Measurements from ENCODE around the gene QRFP. TPM values are rescaled to one million over a fixed set of nuclear protein-coding genes. Genes with fewer than 3 reads are reported as not detected.
A peak's percentile ranks its signal among the peaks of the same experiment; 100 is the strongest.

QRFP gene
- total RNA-seq, 4 donors from 2014 or later, result not detected

GRCh38 chr9:130870491-130871381, 25.9 kb downstream of the QRFP start:
- H3K27ac ChIP-seq, result no peak overlapping the region
- TF ChIP-seq POLR2AphosphoS5 (IDR thresholded peaks at IDR 0.05) (no peak), EP300 (IDR thresholded peaks at IDR 0.05) (no peak), POLR2A (IDR thresholded peaks at IDR 0.05) (no peak)
- TF ChIP-seq, protein P1, sequence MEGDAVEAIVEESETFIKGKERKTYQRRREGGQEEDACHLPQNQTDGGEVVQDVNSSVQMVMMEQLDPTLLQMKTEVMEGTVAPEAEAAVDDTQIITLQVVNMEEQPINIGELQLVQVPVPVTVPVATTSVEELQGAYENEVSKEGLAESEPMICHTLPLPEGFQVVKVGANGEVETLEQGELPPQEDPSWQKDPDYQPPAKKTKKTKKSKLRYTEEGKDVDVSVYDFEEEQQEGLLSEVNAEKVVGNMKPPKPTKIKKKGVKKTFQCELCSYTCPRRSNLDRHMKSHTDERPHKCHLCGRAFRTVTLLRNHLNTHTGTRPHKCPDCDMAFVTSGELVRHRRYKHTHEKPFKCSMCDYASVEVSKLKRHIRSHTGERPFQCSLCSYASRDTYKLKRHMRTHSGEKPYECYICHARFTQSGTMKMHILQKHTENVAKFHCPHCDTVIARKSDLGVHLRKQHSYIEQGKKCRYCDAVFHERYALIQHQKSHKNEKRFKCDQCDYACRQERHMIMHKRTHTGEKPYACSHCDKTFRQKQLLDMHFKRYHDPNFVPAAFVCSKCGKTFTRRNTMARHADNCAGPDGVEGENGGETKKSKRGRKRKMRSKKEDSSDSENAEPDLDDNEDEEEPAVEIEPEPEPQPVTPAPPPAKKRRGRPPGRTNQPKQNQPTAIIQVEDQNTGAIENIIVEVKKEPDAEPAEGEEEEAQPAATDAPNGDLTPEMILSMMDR (IDR thresholded peaks at IDR 0.05), result no peak
- H3K36me3 ChIP-seq, result peaks cover 51% of the 10 kb centered on the region
- no peak for DNase-seq (ENCODE audit: low spot score in 2 of 2)
- no peaks in the 10 kb centered on the region for H3K27me3 ChIP-seq
- WGBS, result 88% methylated on average over 17 of the region's 17 CpGs
- H3K4me1 ChIP-seq, result peaks cover 7% of the 10 kb centered on the region
- H3K4me3 ChIP-seq, result no peak overlapping the region
- H3K9me3 ChIP-seq, result no peaks in the 10 kb centered on the region

DNA sequence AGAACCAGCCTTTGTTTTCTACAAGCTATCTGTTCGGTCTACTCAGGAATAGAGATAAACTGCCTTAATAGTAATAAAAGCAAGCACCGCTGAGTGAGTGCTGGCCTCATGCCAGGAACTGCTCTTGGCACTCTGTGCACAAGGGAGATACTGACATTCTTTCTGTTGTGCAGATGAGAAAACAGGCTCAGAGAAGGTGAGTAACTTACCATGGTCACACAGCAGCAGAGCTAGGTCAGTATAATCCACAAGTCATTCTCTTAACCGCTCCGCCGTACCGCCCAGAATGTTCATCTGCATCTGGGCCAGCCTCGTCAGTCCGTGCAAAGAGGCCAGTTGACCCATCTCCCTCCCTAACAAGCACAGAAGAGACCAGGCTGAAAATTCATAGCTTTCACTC, 27.4 kb downstream of the QRFP start:
- no peak overlapping the region for H3K27ac ChIP-seq
- H3K9me3 ChIP-seq, result no peaks in the 10 kb centered on the region
- DNase-seq (ENCODE audit: low spot score in 2 of 2), result no peak
- H3K4me1 ChIP-seq, result peaks cover 10% of the 10 kb centered on the region
- no peak for TF ChIP-seq EP300 (IDR thresholded peaks at IDR 0.05)
- H3K4me3 ChIP-seq, result no peak overlapping the region
- 82% methylated on average over 8 of the region's 8 CpGs for WGBS
- H3K36me3 ChIP-seq, result peaks cover 47% of the 10 kb centered on the region
- H3K27me3 ChIP-seq, result no peaks in the 10 kb centered on the region

- Histone ChIP-seq H3K36me3 (peaks cover 43% of the 10 kb centered on the region), H3K4me3 (no peak overlapping the region), H3K9me3 (no peaks in the 10 kb centered on the region), H3K4me1 (peaks cover 17% of the 10 kb centered on the region), H3K27ac (no peak overlapping the region), H3K27me3 (no peaks in the 10 kb centered on the region)
- TF ChIP-seq, protein P1 (IDR thresholded peaks at IDR 0.05), result no peak
- TF ChIP-seq EP300 (IDR thresholded peaks at IDR 0.05) (no peak), POLR2AphosphoS5 (IDR thresholded peaks at IDR 0.05) (no peak)
- 96% methylated on average over 3 of the region's 3 CpGs for WGBS
- DNase-seq (ENCODE audit: low spot score in 2 of 2), result no peak
Observed at GRCh38 chr9:130868230-130868629, 28.4 kb downstream of the QRFP start.

- Histone ChIP-seq H3K4me3 (no peak overlapping the region), H3K9me3 (no peaks in the 10 kb centered on the region), H3K4me1 (peaks cover 22% of the 10 kb centered on the region), H3K27ac (no peak overlapping the region), H3K36me3 (peaks cover 43% of the 10 kb centered on the region), H3K27me3 (no peaks in the 10 kb centered on the region)
- TF ChIP-seq POLR2AphosphoS5 (IDR thresholded peaks at IDR 0.05), result no peak
- TF ChIP-seq, protein P1 (IDR thresholded peaks at IDR 0.05), result no peak
- TF ChIP-seq POLR2A (IDR thresholded peaks at IDR 0.05), result no peak
- no peak for DNase-seq (ENCODE audit: low spot score in 2 of 2)
- WGBS, result 88% methylated on average over 9 of the region's 9 CpGs
Observed at GRCh38 chr9:130867556-130867955, 29.1 kb downstream of the QRFP start.

DNA sequence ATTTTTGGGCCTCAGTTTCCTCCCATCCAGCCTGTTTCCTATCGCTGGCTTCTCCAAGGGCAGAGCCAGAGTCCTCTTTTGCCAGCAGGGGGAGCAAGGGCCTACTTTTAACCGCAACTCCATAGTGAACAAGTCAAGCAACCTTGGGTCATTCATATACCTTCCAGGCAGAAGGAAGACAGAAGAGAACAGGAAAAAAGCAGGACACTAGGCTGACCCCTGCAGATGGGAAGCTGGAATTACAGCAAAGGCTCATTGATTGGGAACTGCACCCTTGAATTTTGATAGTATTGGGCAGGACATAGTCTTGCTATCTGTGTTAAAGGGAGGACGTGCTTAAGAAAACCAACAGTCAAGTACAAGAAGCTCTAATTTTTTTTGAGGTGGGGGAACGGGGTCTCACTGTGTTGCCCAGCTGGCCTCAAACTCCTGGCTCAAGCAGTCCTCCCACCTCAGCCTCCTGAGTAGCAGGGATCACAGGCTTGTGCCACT, 30.1 kb downstream of the QRFP start:
- Histone ChIP-seq H3K27me3 (no peaks in the 10 kb centered on the region), H3K4me1 (peaks cover 26% of the 10 kb centered on the region), H3K27ac (no peak overlapping the region), H3K9me3 (no peaks in the 10 kb centered on the region), H3K36me3 (peaks cover 32% of the 10 kb centered on the region), H3K4me3 (no peak overlapping the region)
- peak in 1 of 2 donors; percentile 78 for DNase-seq (ENCODE audit: low spot score in 2 of 2)
- no peak for TF ChIP-seq EP300 (IDR thresholded peaks at IDR 0.05)
- TF ChIP-seq, protein P1 (IDR thresholded peaks at IDR 0.05), result peak; percentile 62 to 75
- 50% methylated on average over 4 of the region's 4 CpGs for WGBS

All from suprapubic skin (tissue), 4 donors.